PC-3 (cell line): Measurements from ENCODE around the gene EPM2A. TPM values are rescaled to one million over a fixed set of nuclear protein-coding genes. Genes with fewer than 3 reads are reported as not detected.
A peak's percentile ranks its signal among the peaks of the same experiment; 100 is the strongest.

Experiments used
- ATAC-seq: fragments of 200-7000 bp; cut with Tn5 transposase; 2 replicates; pipeline ENCODE4 v1.9.1; 2020; ENCODE audit warnings: mild to moderate bottlenecking, moderate library complexity
- BruUV-seq: library from RNA; stranded (reverse); fragments of 400-500 nt; replicated peaks from 2 replicates; lab custom pipeline; 2021; lab: Mats Ljungman, UMichigan
- CTCF ChIA-PET: fragments of 300-600 bp; sonication (Branson Sonifier 250); formaldehyde crosslinking; loops from one replicate; lab custom pipeline; 2022; ENCODE audit warnings: antibody characterized with exemption; lab: Charles Lee
- POLR2A ChIA-PET: fragments of 300-600 bp; sonication (Branson Sonifier 250); formaldehyde crosslinking; loops from one replicate; lab custom pipeline; 2022; ENCODE audit warnings: antibody characterized with exemption; ENCODE audit not compliant: unreplicated experiment; lab: Charles Lee
- DNase-seq: peaks from one replicate; pipeline ENCODE4 v3.0.0-alpha.2; 2015
- H2AFZ ChIP-seq: fragments of 300-600 bp; sonication (generic); 2 replicates; pipeline ENCODE4 v1.6.0; 2016; ENCODE audit warnings: antibody characterized with exemption, low read length
- H3F3A ChIP-seq: fragments of 300-600 bp; sonication (generic); one replicate; pipeline ENCODE4 v1.6.0; 2017; ENCODE audit warnings: antibody characterized with exemption, low read length, control low read depth, mild to moderate bottlenecking; ENCODE audit not compliant: unreplicated experiment
- H3K27ac ChIP-seq: fragments of 300-600 bp; sonication (generic); 2 replicates; pipeline ENCODE4 v1.5.1; 2016; ENCODE audit warnings: mild to moderate bottlenecking, low read length
- H3K27me3 ChIP-seq: fragments of 300-600 bp; sonication (generic); 2 replicates; pipeline ENCODE4 v1.6.1; 2016; ENCODE audit warnings: low read length, mixed read lengths
- H3K36me3 ChIP-seq: fragments of 300-600 bp; sonication (generic); 2 replicates; pipeline ENCODE4 v1.6.1; 2016; ENCODE audit warnings: low read depth, mixed run types, low read length, mixed read lengths
- H3K4me1 ChIP-seq: fragments of 300-600 bp; sonication (generic); 2 replicates; pipeline ENCODE4 v1.5.1; 2016; ENCODE audit warnings: low read length; ENCODE audit not compliant: insufficient read depth
- H3K4me2 ChIP-seq: fragments of 300-600 bp; sonication (generic); 2 replicates; pipeline ENCODE4 v1.6.0; 2016; ENCODE audit warnings: low read length
- H3K4me3 ChIP-seq: fragments of 300-600 bp; sonication (generic); 2 replicates; pipeline ENCODE4 v1.5.1; 2016; ENCODE audit warnings: mild to moderate bottlenecking, low read length, mixed read lengths
- H3K79me2 ChIP-seq: fragments of 300-600 bp; sonication (generic); 2 replicates; pipeline ENCODE4 v1.6.1; 2017; ENCODE audit warnings: low read length, mixed read lengths
- H3K9ac ChIP-seq: fragments of 300-600 bp; sonication (generic); 2 replicates; pipeline ENCODE4 v1.6.0; 2016; ENCODE audit warnings: mild to moderate bottlenecking, low read length
- H3K9me2 ChIP-seq: fragments of 300-600 bp; sonication (generic); replicated peaks from 2 replicates; pipeline ENCODE4 v1.6.1; 2016; ENCODE audit warnings: mixed run types, low read length, mixed read lengths
- H3K9me3 ChIP-seq: fragments of 300-600 bp; sonication (generic); 2 replicates; pipeline ENCODE4 v1.6.1; 2016; ENCODE audit warnings: low read length, mixed read lengths
- H4K20me1 ChIP-seq: fragments of 300-600 bp; sonication (generic); 2 replicates; pipeline ENCODE4 v1.6.1; 2016; ENCODE audit warnings: low read length, mixed read lengths
- CTCF ChIP-seq: fragments of 300-600 bp; sonication (generic); conservative IDR thresholded peaks from 2 replicates; pipeline ENCODE4 v1.5.1; 2017; ENCODE audit warnings: antibody characterized with exemption, low read depth, mild to moderate bottlenecking, low read length
- EZH2 ChIP-seq: fragments of 300-600 bp; sonication (generic); IDR thresholded peaks from one replicate; pipeline ENCODE4 v1.6.1; 2017; ENCODE audit warnings: antibody characterized with exemption, mild to moderate bottlenecking, low read length; ENCODE audit not compliant: unreplicated experiment
- EZH2phosphoT487 ChIP-seq: fragments of 300-600 bp; sonication (generic); IDR thresholded peaks from 2 replicates; pipeline ENCODE4 v1.6.1; 2018; ENCODE audit warnings: mild to moderate bottlenecking, antibody characterized with exemption, low read length, borderline replicate concordance
- intact Hi-C: fragments of 100-400 bp; cut with micrococcal nuclease; formaldehyde crosslinking; loops from 2 replicates; pipeline ENCODE4 v1.9.0; 2023
- total RNA-seq: library from RNA; depleted of rRNA; stranded (reverse); fragments of >200 nt; gene quantifications from 2 replicates; pipeline ENCODE4 v1.2.3, GENCODE V29; 2014

The EPM2A gene
- total RNA-seq, 1 experiment from 2014 or later: 2.9 TPM

GRCh38 chr6:145749632-145750031 is 14.3 kb upstream of the EPM2A start:
- Histone ChIP-seq H3K9ac (no peak overlapping the region), H4K20me1 (no peaks in the 10 kb centered on the region), H3K79me2 (no peaks in the 10 kb centered on the region), H3K4me1 (0 out of 2 replicates have a peak, but pooled peaks cover 6% of the 10 kb centered on the region), H3K4me2 (no peak overlapping the region), H3K9me2 (no peaks in the 10 kb centered on the region), H3K27me3 (no peaks in the 10 kb centered on the region), H3K9me3 (peaks cover 10% of the 10 kb centered on the region), H3K36me3 (peaks cover 7% of the 10 kb centered on the region; the same call in 1 of the 2 replicates), H3F3A (no peaks in the 10 kb centered on the region), H3K4me3 (no peak overlapping the region), H3K27ac (no peak overlapping the region), H2AFZ (no peak overlapping the region)
- peak; percentile 29 for DNase-seq
- POLR2A ChIA-PET: no interaction called here
- CTCF ChIA-PET: no interaction called here
- no TSS peak for BruUV-seq
- intact Hi-C loops: no loop called here
- ATAC-seq: no peak
- TF ChIP-seq EZH2phosphoT487: no peak
- TF ChIP-seq CTCF: no peak
- TF ChIP-seq EZH2: no peak

GRCh38 chr6:145745861-145746260 is 10.5 kb upstream of the EPM2A start:
- no peak overlapping the region for H3K4me2 ChIP-seq
- intact Hi-C loops: no loop called here
- H3K27ac ChIP-seq: no peak overlapping the region
- ChIA-PET POLR2A (no interaction called here), CTCF (no interaction called here)
- ATAC-seq (0 out of 2 replicates have a peak, but pooled peaks have one; percentile 29), DNase-seq (no peak)
- BruUV-seq: no TSS peak
- H3K9me2 ChIP-seq: no peaks in the 10 kb centered on the region
- TF ChIP-seq EZH2: no peak
- no peak for TF ChIP-seq CTCF
- TF ChIP-seq EZH2phosphoT487: no peak
- no peaks in the 10 kb centered on the region for H4K20me1 ChIP-seq
- H3K27me3 ChIP-seq: no peaks in the 10 kb centered on the region
- H3K36me3 ChIP-seq: peaks cover 7% of the 10 kb centered on the region; the same call in 1 of the 2 replicates
- peaks cover 10% of the 10 kb centered on the region for H3K9me3 ChIP-seq
- no peak overlapping the region for H3K9ac ChIP-seq
- H3K79me2 ChIP-seq: no peaks in the 10 kb centered on the region
- no peaks in the 10 kb centered on the region for H3F3A ChIP-seq
- H3K4me1 ChIP-seq: 0 out of 2 replicates have a peak, but pooled peaks cover 6% of the 10 kb centered on the region
- no peak overlapping the region for H2AFZ ChIP-seq
- no peak overlapping the region for H3K4me3 ChIP-seq

GRCh38 chr6:145744619-145745018 is 9.3 kb upstream of the EPM2A start:
- Histone ChIP-seq H3F3A (no peaks in the 10 kb centered on the region), H3K4me1 (0 out of 2 replicates have a peak, but pooled peaks cover 6% of the 10 kb centered on the region), H3K27ac (no peak overlapping the region), H2AFZ (no peak overlapping the region), H3K27me3 (no peaks in the 10 kb centered on the region), H3K4me3 (no peak overlapping the region), H4K20me1 (no peaks in the 10 kb centered on the region), H3K79me2 (no peaks in the 10 kb centered on the region), H3K4me2 (no peak overlapping the region), H3K9ac (no peak overlapping the region), H3K9me2 (no peaks in the 10 kb centered on the region), H3K9me3 (peaks cover 10% of the 10 kb centered on the region), H3K36me3 (peaks cover 7% of the 10 kb centered on the region; the same call in 1 of the 2 replicates)
- POLR2A ChIA-PET: no interaction called here
- intact Hi-C loops: no loop called here
- CTCF ChIA-PET: no interaction called here
- no peak for DNase-seq
- no peak for ATAC-seq
- TF ChIP-seq CTCF (no peak), EZH2 (no peak), EZH2phosphoT487 (no peak)
- no TSS peak for BruUV-seq
